Activated T-cell treated with anti-CD3 and anti-CD28 coated beads, Interleukin-2, amount 50 U/mL, for 72 hours (primary cell): ENCODE measurements around the gene CNOT4. TPM values are rescaled to one million over a fixed set of nuclear protein-coding genes. Genes with fewer than 3 reads are reported as not detected.

Experiments
- ATAC-seq, 2 donors: fragments of 150-1000 bp; cut with Tn5 transposase; replicated peaks in 1 of 2; 2 replicates each; pipeline ENCODE4 v1.10.0; 2021; ENCODE audit warnings: moderate library complexity in 2 of 2, mild to moderate bottlenecking in 1 of 2
- DNase-seq, 2 donors: peaks; one replicate each; pipeline ENCODE4 v3.0.0; 2021 to 2022; ENCODE audit warnings: mixed read lengths in 1 of 2
- H3K27ac Mint-ChIP-seq: one replicate; pipeline ENCODE4 v1.8.0; 2022; ENCODE audit warnings: mild to moderate bottlenecking, moderate library complexity, mixed read lengths
- H3K27me3 Mint-ChIP-seq: one replicate; pipeline ENCODE4 v1.8.0; 2022; ENCODE audit warnings: low read depth, mixed read lengths
- H3K36me3 Mint-ChIP-seq, 2 donors: one replicate each; pipeline ENCODE4 v1.8.0; 2022; ENCODE audit warnings: mixed read lengths in 2 of 2, mild to moderate bottlenecking in 1 of 2; ENCODE audit not compliant: insufficient read depth in 2 of 2
- H3K4me1 Mint-ChIP-seq: one replicate; pipeline ENCODE4 v1.8.0; 2022; ENCODE audit warnings: low read depth, mixed read lengths
- H3K4me3 Mint-ChIP-seq, 2 donors: one replicate each; pipeline ENCODE4 v1.8.0; 2022; ENCODE audit warnings: mild to moderate bottlenecking in 2 of 2, mixed read lengths in 2 of 2, moderate library complexity in 2 of 2
- H3K9me3 Mint-ChIP-seq, 2 donors: one replicate each; pipeline ENCODE4 v1.8.0; 2022; ENCODE audit warnings: mixed read lengths in 2 of 2
- total RNA-seq, 2 donors: library from RNA; stranded (reverse); gene quantifications; one replicate each; pipeline ENCODE4 v1.2.3, GENCODE V29; 2022

The CNOT4 gene
- total RNA-seq, 2 donors from 2014 or later = 25.2 to 25.9 TPM

GRCh38 chr7:135397689-135398088 lies 112.2 kb downstream of the CNOT4 start:
- peak overlapping the region; percentile 15 for H3K27ac Mint-ChIP-seq
- no peak overlapping the region for H3K4me3 Mint-ChIP-seq
- H3K27me3 Mint-ChIP-seq = no peaks in the 10 kb centered on the region
- ATAC-seq = no peak
- H3K36me3 Mint-ChIP-seq = peaks cover 6 to 10% of the 10 kb centered on the region in 2 donors
- DNase-seq = no peak
- no peaks in the 10 kb centered on the region for H3K4me1 Mint-ChIP-seq
- H3K9me3 Mint-ChIP-seq = no peaks in the 10 kb centered on the region

GRCh38 chr7:135392701-135393100 lies 117.2 kb downstream of the CNOT4 start:
- Mint-ChIP-seq H3K4me1 (no peaks in the 10 kb centered on the region), H3K27me3 (no peaks in the 10 kb centered on the region), H3K9me3 (no peaks in the 10 kb centered on the region), H3K36me3 (peaks cover 6 to 10% of the 10 kb centered on the region in 2 donors), H3K27ac (no peak overlapping the region), H3K4me3 (no peak overlapping the region)
- ATAC-seq (no peak), DNase-seq (no peak)

- no peak for ATAC-seq
- H3K27ac Mint-ChIP-seq = peak overlapping the region; percentile 15
- H3K4me1 Mint-ChIP-seq = no peaks in the 10 kb centered on the region
- no peak for DNase-seq
- no peaks in the 10 kb centered on the region for H3K27me3 Mint-ChIP-seq
- peaks cover 6 to 12% of the 10 kb centered on the region in 2 donors for H3K36me3 Mint-ChIP-seq
- H3K9me3 Mint-ChIP-seq = no peaks in the 10 kb centered on the region
- no peak overlapping the region for H3K4me3 Mint-ChIP-seq
Measured at GRCh38 chr7:135391514-135391913, 118.4 kb downstream of the CNOT4 start.

GRCh38 chr7:135390829-135391228 lies 119.1 kb downstream of the CNOT4 start:
- DNase-seq (no peak), ATAC-seq (no peak)
- Mint-ChIP-seq H3K27ac (no peak overlapping the region), H3K27me3 (no peaks in the 10 kb centered on the region), H3K36me3 (peaks cover 6 to 12% of the 10 kb centered on the region in 2 donors), H3K4me1 (no peaks in the 10 kb centered on the region), H3K9me3 (no peaks in the 10 kb centered on the region), H3K4me3 (no peak overlapping the region)

GRCh38 chr7:135389971-135390370 lies 119.9 kb downstream of the CNOT4 start:
- DNase-seq (no peak), ATAC-seq (no peak)
- Mint-ChIP-seq H3K4me3 (no peak overlapping the region), H3K36me3 (peaks cover 3 to 9% of the 10 kb centered on the region in 2 donors), H3K27ac (no peak overlapping the region), H3K9me3 (no peaks in the 10 kb centered on the region), H3K27me3 (no peaks in the 10 kb centered on the region), H3K4me1 (no peaks in the 10 kb centered on the region)

GRCh38 chr7:135388616-135389015 lies 121.3 kb downstream of the CNOT4 start:
- H3K27me3 Mint-ChIP-seq = no peaks in the 10 kb centered on the region
- peaks cover 0 to 4% of the 10 kb centered on the region in 2 donors for H3K36me3 Mint-ChIP-seq
- H3K4me3 Mint-ChIP-seq = no peak overlapping the region
- ATAC-seq (no peak), DNase-seq (no peak)
- H3K4me1 Mint-ChIP-seq = no peaks in the 10 kb centered on the region
- no peak overlapping the region for H3K27ac Mint-ChIP-seq
- no peaks in the 10 kb centered on the region for H3K9me3 Mint-ChIP-seq

- no peak overlapping the region for H3K4me3 Mint-ChIP-seq
- H3K27me3 Mint-ChIP-seq = no peaks in the 10 kb centered on the region
- no peak for ATAC-seq
Measured at GRCh38 chr7:135386776-135387175, 123.1 kb downstream of the CNOT4 start.

GRCh38 chr7:135386181-135386580 lies 123.7 kb downstream of the CNOT4 start:
- peaks cover 0 to 4% of the 10 kb centered on the region in 2 donors for H3K36me3 Mint-ChIP-seq
- no peak for DNase-seq
- no peak for ATAC-seq
- H3K27me3 Mint-ChIP-seq = no peaks in the 10 kb centered on the region
- H3K4me3 Mint-ChIP-seq = no peak overlapping the region
- no peak overlapping the region for H3K27ac Mint-ChIP-seq
- H3K4me1 Mint-ChIP-seq = no peaks in the 10 kb centered on the region
- H3K9me3 Mint-ChIP-seq = no peaks in the 10 kb centered on the region

More at GRCh38 chr7:135386776-135387175, 123.1 kb downstream of the CNOT4 start:
- Mint-ChIP-seq H3K9me3 (no peaks in the 10 kb centered on the region), H3K36me3 (peaks cover 0 to 4% of the 10 kb centered on the region in 2 donors), H3K27ac (no peak overlapping the region), H3K4me1 (no peaks in the 10 kb centered on the region)
- no peak for DNase-seq

- no peak overlapping the region for H3K4me3 Mint-ChIP-seq
- H3K9me3 Mint-ChIP-seq = no peaks in the 10 kb centered on the region
- H3K36me3 Mint-ChIP-seq = peaks cover 0 to 4% of the 10 kb centered on the region in 2 donors
- H3K27ac Mint-ChIP-seq = no peak overlapping the region
- H3K27me3 Mint-ChIP-seq = no peaks in the 10 kb centered on the region
- H3K4me1 Mint-ChIP-seq = no peaks in the 10 kb centered on the region
- ATAC-seq (no peak), DNase-seq (no peak)
Measured at GRCh38 chr7:135385209-135385608, 124.7 kb downstream of the CNOT4 start.

GRCh38 chr7:135383525-135384175 lies 126.3 kb downstream of the CNOT4 start:
- ATAC-seq (peak; percentile 24 to 49), DNase-seq (no peak)
- no peak overlapping the region for H3K4me3 Mint-ChIP-seq
- no peaks in the 10 kb centered on the region for H3K27me3 Mint-ChIP-seq
- H3K27ac Mint-ChIP-seq = no peak overlapping the region
- H3K9me3 Mint-ChIP-seq = no peaks in the 10 kb centered on the region
- H3K36me3 Mint-ChIP-seq = peaks cover 0 to 4% of the 10 kb centered on the region in 2 donors
- no peaks in the 10 kb centered on the region for H3K4me1 Mint-ChIP-seq

GRCh38 chr7:135382173-135382572 lies 127.7 kb downstream of the CNOT4 start:
- H3K4me1 Mint-ChIP-seq = no peaks in the 10 kb centered on the region
- H3K27me3 Mint-ChIP-seq = no peaks in the 10 kb centered on the region
- no peak overlapping the region for H3K4me3 Mint-ChIP-seq
- H3K36me3 Mint-ChIP-seq = no peaks in the 10 kb centered on the region
- H3K9me3 Mint-ChIP-seq = no peaks in the 10 kb centered on the region
- no peak for ATAC-seq
- no peak overlapping the region for H3K27ac Mint-ChIP-seq
- no peak for DNase-seq

- DNase-seq (no peak), ATAC-seq (no peak)
- Mint-ChIP-seq H3K27ac (no peak overlapping the region), H3K4me1 (no peaks in the 10 kb centered on the region), H3K27me3 (no peaks in the 10 kb centered on the region), H3K36me3 (no peaks in the 10 kb centered on the region), H3K9me3 (no peaks in the 10 kb centered on the region), H3K4me3 (no peak overlapping the region)
Measured at GRCh38 chr7:135381369-135381768, 128.5 kb downstream of the CNOT4 start.

- H3K9me3 Mint-ChIP-seq = no peaks in the 10 kb centered on the region
- no peaks in the 10 kb centered on the region for H3K4me1 Mint-ChIP-seq
- DNase-seq (no peak), ATAC-seq (no peak)
- no peak overlapping the region for H3K27ac Mint-ChIP-seq
- H3K4me3 Mint-ChIP-seq = no peak overlapping the region
- no peaks in the 10 kb centered on the region for H3K36me3 Mint-ChIP-seq
- H3K27me3 Mint-ChIP-seq = no peaks in the 10 kb centered on the region
Measured at GRCh38 chr7:135380351-135380750, 129.6 kb downstream of the CNOT4 start.

- Mint-ChIP-seq H3K4me3 (no peak overlapping the region), H3K4me1 (peaks cover 9% of the 10 kb centered on the region), H3K9me3 (no peaks in the 10 kb centered on the region), H3K36me3 (no peaks in the 10 kb centered on the region), H3K27ac (no peak overlapping the region), H3K27me3 (no peaks in the 10 kb centered on the region)
- ATAC-seq (no peak), DNase-seq (no peak)
Measured at GRCh38 chr7:135377171-135377570, 132.7 kb downstream of the CNOT4 start.
